Activated CD8-positive, alpha-beta T cell treated with anti-CD3 and anti-CD28 coated beads for 36 hours (primary cell): ENCODE results near the gene DDO. TPM values are rescaled to one million over a fixed set of nuclear protein-coding genes. Genes with fewer than 3 reads are reported as not detected.

Experiments used
- ATAC-seq: fragments of 200-7000 bp; cut with Tn5 transposase; one replicate; pipeline ENCODE4 v1.10.0; 2021; ENCODE audit warnings: mild to moderate bottlenecking, moderate library complexity
- CTCF ChIA-PET: fragments of 350-600 bp; sonication (Branson Sonifier 250); formaldehyde crosslinking; loops from one replicate; lab custom pipeline; 2021; ENCODE audit warnings: antibody characterized with exemption; lab: Charles Lee
- POLR2A ChIA-PET: fragments of 350-600 bp; sonication (Branson Sonifier 250); formaldehyde crosslinking; loops from one replicate; lab custom pipeline; 2021; ENCODE audit warnings: antibody characterized with exemption; lab: Charles Lee
- DNase-seq: peaks from one replicate; pipeline ENCODE4 v3.0.0-alpha.2; 2020
- H3K27ac Mint-ChIP-seq: one replicate; pipeline ENCODE4 v1.8.0; 2021; ENCODE audit warnings: mild to moderate bottlenecking, mixed read lengths
- H3K27me3 Mint-ChIP-seq: one replicate; pipeline ENCODE4 v1.8.0; 2021; ENCODE audit warnings: mixed read lengths
- H3K36me3 Mint-ChIP-seq: one replicate; pipeline ENCODE4 v1.8.0; 2021; ENCODE audit warnings: low read depth, mixed read lengths
- H3K4me1 Mint-ChIP-seq: one replicate; pipeline ENCODE4 v1.8.0; 2021; ENCODE audit warnings: low read depth, mixed read lengths
- H3K4me3 Mint-ChIP-seq: one replicate; pipeline ENCODE4 v1.8.0; 2021; ENCODE audit warnings: mild to moderate bottlenecking, moderate library complexity, mixed read lengths
- H3K9me3 Mint-ChIP-seq: one replicate; pipeline ENCODE4 v1.8.0; 2021; ENCODE audit warnings: mixed read lengths
- intact Hi-C: fragments of 100-400 bp; cut with micrococcal nuclease; formaldehyde crosslinking; loops from one replicate; pipeline ENCODE4 v1.10.0; 2022
- total RNA-seq, 2 experiments: library from RNA; stranded (reverse); gene quantifications; one replicate each; pipeline ENCODE4 v1.2.3, GENCODE V29; 2021
- TF ChIP-seq, protein P1 (sequence below): fragments of 200-600 bp; IDR thresholded peaks from one replicate; pipeline ENCODE4 v1.8.0; 2022; ENCODE audit warnings: antibody characterized with exemption, mild to moderate bottlenecking

DDO gene
- total RNA-seq, 2 experiments from 2014 or later: not detected

DNA sequence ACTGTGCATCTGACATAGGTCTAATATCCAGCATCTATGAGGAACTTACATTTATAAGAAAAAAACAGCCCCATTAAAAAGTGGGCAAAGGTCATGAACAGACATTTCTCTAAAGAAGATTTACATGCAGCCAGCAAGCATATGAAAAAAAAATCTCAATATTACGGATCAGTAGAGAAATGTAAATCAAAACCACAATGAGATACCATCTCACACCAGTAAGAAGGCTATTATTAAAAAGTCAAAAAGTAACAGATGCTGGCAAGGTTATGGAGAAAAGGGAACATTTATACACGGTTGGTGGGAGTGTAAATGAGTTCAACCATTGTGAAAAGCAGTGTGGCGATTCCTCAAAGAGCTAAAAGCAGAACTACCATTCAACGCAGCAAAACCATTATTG, 70.3 kb downstream of the DDO start:
- ATAC-seq (no peak), DNase-seq (no peak)
- Mint-ChIP-seq H3K9me3 (no peaks in the 10 kb centered on the region), H3K36me3 (no peaks in the 10 kb centered on the region), H3K4me3 (no peak overlapping the region), H3K27ac (no peak overlapping the region), H3K27me3 (no peaks in the 10 kb centered on the region), H3K4me1 (no peaks in the 10 kb centered on the region)
- ChIA-PET CTCF (no interaction called here), POLR2A (interaction anchor here (0.6 kb wide), 1 partner anchor 14 kb away, joined by 3 read pairs; no protein-coding TSS in a partner anchor)
- TF ChIP-seq, protein P1, sequence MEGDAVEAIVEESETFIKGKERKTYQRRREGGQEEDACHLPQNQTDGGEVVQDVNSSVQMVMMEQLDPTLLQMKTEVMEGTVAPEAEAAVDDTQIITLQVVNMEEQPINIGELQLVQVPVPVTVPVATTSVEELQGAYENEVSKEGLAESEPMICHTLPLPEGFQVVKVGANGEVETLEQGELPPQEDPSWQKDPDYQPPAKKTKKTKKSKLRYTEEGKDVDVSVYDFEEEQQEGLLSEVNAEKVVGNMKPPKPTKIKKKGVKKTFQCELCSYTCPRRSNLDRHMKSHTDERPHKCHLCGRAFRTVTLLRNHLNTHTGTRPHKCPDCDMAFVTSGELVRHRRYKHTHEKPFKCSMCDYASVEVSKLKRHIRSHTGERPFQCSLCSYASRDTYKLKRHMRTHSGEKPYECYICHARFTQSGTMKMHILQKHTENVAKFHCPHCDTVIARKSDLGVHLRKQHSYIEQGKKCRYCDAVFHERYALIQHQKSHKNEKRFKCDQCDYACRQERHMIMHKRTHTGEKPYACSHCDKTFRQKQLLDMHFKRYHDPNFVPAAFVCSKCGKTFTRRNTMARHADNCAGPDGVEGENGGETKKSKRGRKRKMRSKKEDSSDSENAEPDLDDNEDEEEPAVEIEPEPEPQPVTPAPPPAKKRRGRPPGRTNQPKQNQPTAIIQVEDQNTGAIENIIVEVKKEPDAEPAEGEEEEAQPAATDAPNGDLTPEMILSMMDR: no peak
- intact Hi-C loops: no loop called here

DNA sequence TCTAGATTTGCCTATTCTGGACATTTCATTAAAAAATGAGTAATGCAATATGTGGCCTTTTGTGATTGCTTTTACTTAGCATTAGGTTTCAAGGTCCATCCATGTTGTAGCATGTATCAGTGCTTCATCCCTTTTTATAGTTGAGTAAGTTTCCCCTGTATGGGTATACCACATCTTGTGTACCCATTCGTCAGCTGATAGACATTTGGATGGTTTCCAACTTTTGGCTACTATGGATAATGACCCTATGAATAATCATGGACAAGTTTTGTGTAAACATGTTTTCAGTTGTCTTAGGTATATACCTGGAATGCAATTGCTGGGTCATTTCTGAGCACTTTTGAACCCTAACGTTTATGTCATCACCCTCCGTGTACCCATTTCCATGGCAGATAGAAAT, 72.6 kb downstream of the DDO start:
- POLR2A ChIA-PET: no interaction called here
- no peaks in the 10 kb centered on the region for H3K4me1 Mint-ChIP-seq

More for the DNA sequence above, 72.6 kb downstream of the DDO start:
- Mint-ChIP-seq H3K9me3 (no peaks in the 10 kb centered on the region), H3K27ac (no peak overlapping the region), H3K4me3 (no peak overlapping the region), H3K27me3 (no peaks in the 10 kb centered on the region), H3K36me3 (no peaks in the 10 kb centered on the region)
- CTCF ChIA-PET: no interaction called here
- intact Hi-C loops: no loop called here
- no peak for DNase-seq
- no peak for ATAC-seq
- TF ChIP-seq, protein P1: no peak

Other genes with a start within 250 kb of the DDO start
- gene WASF1, start 235.9 kb downstream of the DDO start, total RNA-seq: 1 to 10 TPM; 4.6 to 4.8 TPM
- 10 to 100 TPM; 25.5 to 26.0 TPM for gene CDC40, start 235.1 kb downstream of the DDO start, total RNA-seq
- not detected for gene METTL24, start 57.2 kb downstream of the DDO start, total RNA-seq
- not detected for gene SLC22A16, start 61.0 kb upstream of the DDO start, total RNA-seq